K562 (cell line): ENCODE results near the gene HRCT1. TPM values are rescaled to one million over a fixed set of nuclear protein-coding genes. Genes with fewer than 3 reads are reported as not detected.

Experiments used
- ATAC-seq: fragments of 200-7000 bp; cut with Tn5 transposase; 3 replicates; pipeline ENCODE4 v1.9.1; 2020; ENCODE audit warnings: moderate library complexity
- BruUV-seq: library from RNA; stranded (reverse); fragments of 400-500 nt; replicated peaks from 2 replicates; lab custom pipeline; 2021; lab: Mats Ljungman, UMichigan
- CTCF ChIA-PET: fragments of 300-600 bp; formaldehyde crosslinking; extraction: SDS; loops from one replicate; lab custom pipeline; 2021; ENCODE audit warnings: low intra/inter-chr PET ratio; lab: Yijun Ruan, JAX
- POLR2A ChIA-PET: fragments of 300-600, 350-650 bp; sonication (Branson Sonifier 250); formaldehyde crosslinking; extraction: SDS; loops from one replicate; lab custom pipeline; 2021; ENCODE audit warnings: antibody characterized with exemption, inconsistent platforms; lab: Yijun Ruan, JAX
- DNase-seq, 4 experiments: peaks; one replicate each; pipeline versions ENCODE4 v3.0.0 to v3.0.0-alpha.2; 2011 to 2018; ENCODE audit warnings: low spot score in 3 of 4, mixed read lengths in 3 of 4; ENCODE audit errors: extremely low read depth in 1 of 4
- FAIRE-seq: peaks from 2 replicates; lab custom pipeline; 2011; peaks lifted over from hg19 to GRCh38; lab: Jason Lieb, UNC
- H2AFZ ChIP-seq: 2 replicates; pipeline ENCODE4 v1.6.0; 2011; ENCODE audit warnings: low read depth, low read length, control low read depth, inconsistent platforms
- H3K27ac ChIP-seq: fragments of 200-600 bp; 3 replicates; pipeline ENCODE4 v1.8.0; 2011; ENCODE audit warnings: low read depth, mild to moderate bottlenecking, control low read depth, inconsistent platforms, low read length, moderate library complexity, mixed read lengths; ENCODE audit errors: extremely low read depth
- H3K27me3 ChIP-seq, 2 experiments: fragments of 300-600 bp in 1 of 2; 2 replicates in 1 of 2; 3 replicates in 1 of 2; pipeline versions ENCODE4 v1.6.0 to v1.8.0; 2011; ENCODE audit warnings: inconsistent platforms in 2 of 2, low read length in 2 of 2, mild to moderate bottlenecking in 1 of 2, mixed read lengths in 1 of 2, moderate library complexity in 1 of 2; ENCODE audit not compliant: control insufficient read depth in 2 of 2, insufficient read depth in 2 of 2
- H3K36me3 ChIP-seq: fragments of 300-600 bp; 3 replicates; pipeline ENCODE4 v1.8.0; 2011; ENCODE audit warnings: mild to moderate bottlenecking, low read length, inconsistent platforms; ENCODE audit not compliant: control insufficient read depth, insufficient read depth
- H3K4me1 ChIP-seq, 2 experiments: fragments of 200-600 bp in 1 of 2; replicated peaks in 1 of 2; 2 replicates in 1 of 2; 3 replicates in 1 of 2; pipeline versions ENCODE4 v1.5.1 to v1.8.0; 2011; ENCODE audit warnings: inconsistent platforms in 2 of 2, low read length in 2 of 2, mild to moderate bottlenecking in 1 of 2, mixed read lengths in 1 of 2, moderate library complexity in 1 of 2; ENCODE audit not compliant: control insufficient read depth in 2 of 2, insufficient read depth in 2 of 2
- H3K4me2 ChIP-seq: 2 replicates; pipeline ENCODE4 v1.6.1; 2011; ENCODE audit warnings: low read length, control low read depth, inconsistent platforms, mixed read lengths; ENCODE audit not compliant: insufficient read depth
- H3K4me3 ChIP-seq: fragments of 200-600 bp; sonication (generic), shearing (Covaris generic); 2 replicates; pipeline ENCODE4 v1.5.1; 2016; ENCODE audit warnings: control low read depth, inconsistent platforms
- H3K79me2 ChIP-seq: fragments of 200-600 bp; 3 replicates; pipeline ENCODE4 v1.8.0; 2011; ENCODE audit warnings: low read length, inconsistent platforms; ENCODE audit not compliant: control insufficient read depth, insufficient read depth
- H3K9ac ChIP-seq, 2 experiments: 2 replicates each; pipeline versions ENCODE4 v1.6.0 to v1.6.1; 2011; ENCODE audit warnings: low read depth in 2 of 2, low read length in 2 of 2, control low read depth in 1 of 2, inconsistent platforms in 1 of 2, mild to moderate bottlenecking in 1 of 2, mixed read lengths in 1 of 2; ENCODE audit not compliant: insufficient read depth in 1 of 2
- H3K9me1 ChIP-seq: one replicate; pipeline ENCODE4 v1.6.0; 2011; ENCODE audit warnings: inconsistent platforms, mild to moderate bottlenecking, low read length, moderate library complexity; ENCODE audit not compliant: control insufficient read depth, insufficient read depth
- H3K9me3 ChIP-seq: replicated peaks from 2 replicates; pipeline ENCODE4 v1.5.1; 2011; ENCODE audit warnings: low read depth, low read length, inconsistent platforms; ENCODE audit not compliant: control insufficient read depth, insufficient read depth
- H4K20me1 ChIP-seq: replicated peaks from 2 replicates; pipeline ENCODE4 v1.6.1; 2011; ENCODE audit warnings: low read length, inconsistent platforms, mixed read lengths; ENCODE audit not compliant: control insufficient read depth, insufficient read depth
- ATF4 ChIP-seq: fragments of 450-650 bp; formaldehyde crosslinking; IDR thresholded peaks from 2 replicates; pipeline ENCODE4 v1.4.0; 2022; ENCODE audit warnings: mild to moderate bottlenecking, moderate library complexity
- BHLHE40 ChIP-seq: IDR thresholded peaks from 2 replicates; pipeline ENCODE4 v1.6.1; 2011; ENCODE audit warnings: low read length, improper control_type of control experiment
- ETV6 ChIP-seq, 3 experiments: fragments of 150-350 bp in 1 of 3; sonication (generic) in 1 of 3; formaldehyde crosslinking in 1 of 3; IDR thresholded peaks; 2 replicates each; pipeline versions ENCODE4 v1.6.1 to v1.8.0; 2014 to 2022; ENCODE audit warnings: borderline replicate concordance in 2 of 3, low read depth in 2 of 3, antibody characterized with exemption in 1 of 3, low read length in 1 of 3, mild to moderate bottlenecking in 1 of 3, missing genetic modification reagents in 1 of 3
- HIVEP1 ChIP-seq: fragments of 250-450 bp; sonication (Bioruptor Pico); IDR thresholded peaks from 2 replicates; pipeline ENCODE4 v1.4.0; 2020; ENCODE audit warnings: mild to moderate bottlenecking
- HNRNPUL1 ChIP-seq: fragments of 200-400 bp; formaldehyde crosslinking; IDR thresholded peaks from 2 replicates; pipeline ENCODE4 v1.6.1; 2017; ENCODE audit warnings: low read length
- MAFK ChIP-seq: IDR thresholded peaks from 2 replicates; pipeline ENCODE4 v1.6.1; 2011; ENCODE audit warnings: low read length, improper control_type of control experiment
- NR2C1 ChIP-seq, 2 experiments: fragments of 450-650 bp; IDR thresholded peaks; 2 replicates each; pipeline ENCODE4 v1.6.1; 2017; ENCODE audit warnings: mild to moderate bottlenecking in 2 of 2, antibody characterized with exemption in 1 of 2, inconsistent platforms in 1 of 2, missing compliant biosample characterization in 1 of 2, missing genetic modification characterization in 1 of 2
- PATZ1 ChIP-seq: fragments of 250-450 bp; sonication (Bioruptor Pico); IDR thresholded peaks from 2 replicates; pipeline ENCODE4 v1.5.0; 2020; ENCODE audit warnings: mild to moderate bottlenecking, borderline replicate concordance
- PHF20 ChIP-seq: fragments of 450-650 bp; IDR thresholded peaks from 2 replicates; pipeline ENCODE4 v1.6.1; 2018; ENCODE audit not compliant: partially characterized antibody
- POLR2A ChIP-seq: fragments of 450-650 bp; conservative IDR thresholded peaks from 2 replicates; pipeline ENCODE4 v1.6.1; 2016
- SMAD2 ChIP-seq: fragments of 150-350 bp; IDR thresholded peaks from 2 replicates; pipeline ENCODE4 v1.6.1; 2014; ENCODE audit warnings: low read depth, mild to moderate bottlenecking, low read length
- ZBED1 ChIP-seq: IDR thresholded peaks from 2 replicates; pipeline ENCODE4 v1.6.1; 2014
- ZFP1 ChIP-seq: fragments of 450-650 bp; formaldehyde crosslinking; IDR thresholded peaks from 2 replicates; pipeline ENCODE4 v1.4.0; 2020; ENCODE audit warnings: mild to moderate bottlenecking, mixed read lengths
- ZHX1 ChIP-seq: fragments of 150-350 bp; conservative IDR thresholded peaks from 2 replicates; pipeline ENCODE4 v1.6.1; 2014; ENCODE audit warnings: low read length
- ZNF12 ChIP-seq: sonication (generic); formaldehyde crosslinking; IDR thresholded peaks from 2 replicates; pipeline ENCODE4 v1.4.0; 2020; ENCODE audit warnings: mild to moderate bottlenecking, missing genetic modification reagents
- ZNF174 ChIP-seq: fragments of 250-450 bp; sonication (Bioruptor Pico); IDR thresholded peaks from 2 replicates; pipeline ENCODE4 v1.4.0; 2020; ENCODE audit warnings: mild to moderate bottlenecking
- ZNF354B ChIP-seq: fragments of 250-450 bp; sonication (Bioruptor Pico); IDR thresholded peaks from 2 replicates; pipeline ENCODE4 v1.4.0; 2020
- ZNF75A ChIP-seq: fragments of 450-650 bp; formaldehyde crosslinking; IDR thresholded peaks from 2 replicates; pipeline ENCODE4 v1.4.0; 2020; ENCODE audit warnings: mild to moderate bottlenecking
- ZNF780A ChIP-seq: fragments of 250-450 bp; sonication (Bioruptor Pico); IDR thresholded peaks from 2 replicates; pipeline ENCODE4 v1.5.0; 2021; ENCODE audit warnings: mild to moderate bottlenecking
- WGBS: fragments of 100-300 bp; shearing (Covaris generic); methylation state at CpG from one replicate; pipeline ENCODE4 v1.1.6; 2016; ENCODE audit warnings: low coverage, mixed read lengths; ENCODE audit not compliant: insufficient coverage; ENCODE audit errors: missing lambda C conversion rate; 5-methylcytosine and 5-hydroxymethylcytosine counted together
- in situ Hi-C: fragments of 300-500 bp; cut with MboI; formaldehyde crosslinking; loops from 4 replicates; pipeline ENCODE4 v1.15.0; 2018; ENCODE audit warnings: inconsistent platforms, mixed read lengths
- intact Hi-C: fragments of 100-400 bp; cut with micrococcal nuclease; formaldehyde crosslinking; loops from 2 replicates; pipeline ENCODE4 v1.14.2; 2022
- polyA plus RNA-seq, 8 experiments: library from polyadenylated mRNA; depleted of rRNA in 4 of 8; stranded (reverse) in 5 of 8; unstranded in 3 of 8; fragments of >200 nt; fragmentation: Nextera tagmentation in 2 of 8; fragmentation: Illumina TruSeq in 1 of 8; extraction: Ambion mirVana in 2 of 8; extraction: Trizol in 1 of 8; gene quantifications; 2 replicates each; pipeline versions ENCODE4 v1.2.1 to v1.2.3, GENCODE V29; 2011 to 2014; ENCODE audit warnings: inconsistent platforms in 1 of 8, missing spikeins in 1 of 8
- total RNA-seq, 7 experiments: library from RNA; depleted of rRNA in 6 of 7; stranded (reverse); fragments of >200 nt in 6 of 7; fragmentation: Illumina TruSeq in 2 of 7; extraction: Trizol in 2 of 7; gene quantifications; 2 replicates each; pipeline versions ENCODE4 v1.2.1 to v1.2.3, GENCODE V29; 2011 to 2021; ENCODE audit warnings: low replicate concordance in 1 of 7

HRCT1 gene
- total and polyA plus RNA-seq, 9 of the 15 experiments (the other 6 are each of a cell fraction or from before 2014, with no cell fraction given) = 0.40 TPM; not detected in 8

- ChIA-PET POLR2A (interaction anchor here (0.5 kb wide), 1 partner anchor 195 kb away, joined by 3 read pairs; no protein-coding TSS in a partner anchor), CTCF (interaction anchor here (0.7 kb wide), 1 partner anchor 26 kb away, joined by 3 read pairs; no protein-coding TSS in a partner anchor)
- in situ Hi-C loops (no loop called here), intact Hi-C loops (no loop called here)
- Histone ChIP-seq H3K4me1 (no peaks in the 10 kb centered on the region; a peak in 1 of 5 replicates), H3K36me3 (no peaks in the 10 kb centered on the region), H3K4me2 (no peak overlapping the region), H3K27ac (no peak overlapping the region), H3K9ac (no peak overlapping the region), H3K79me2 (no peaks in the 10 kb centered on the region), H3K9me1 (no peaks in the 10 kb centered on the region), H4K20me1 (no peaks in the 10 kb centered on the region), H3K9me3 (no peaks in the 10 kb centered on the region), H2AFZ (no peak overlapping the region), H3K27me3 (no peaks in the 10 kb centered on the region), H3K4me3 (no peak overlapping the region)
- no peak for FAIRE-seq
- 48% methylated on average over 7 of the region's 7 CpGs for WGBS
- TF ChIP-seq HNRNPUL1 (no peak), ZNF354B (CRISPR knock-in tag) (no peak), ZNF174 (CRISPR knock-in tag) (no peak), ZFP1 (CRISPR knock-in tag) (no peak), ZHX1 (no peak), SMAD2 (no peak), HIVEP1 (no peak), ETV6 (IDR thresholded peaks at IDR 0.05; ENCODE audit: borderline replicate concordance in 1 of 2, low read depth in 2 of 2, low read length in 1 of 2) (no peak), ETV6 (CRISPR knock-in tag; IDR thresholded peaks at IDR 0.05; ENCODE audit: borderline replicate concordance) (no peak), NR2C1 (IDR thresholded peaks at IDR 0.05) (no peak), NR2C1 (tag; IDR thresholded peaks at IDR 0.05) (no peak), ZNF780A (CRISPR knock-in tag) (no peak), MAFK (no peak), ATF4 (CRISPR knock-in tag) (no peak), BHLHE40 (no peak), ZNF12 (CRISPR knock-in tag) (no peak), ZNF75A (CRISPR knock-in tag) (no peak), PATZ1 (CRISPR knock-in tag) (no peak), POLR2A (no peak), ZBED1 (no peak), PHF20 (no peak)
- BruUV-seq = no TSS peak
- no peak for ATAC-seq
- no peak for DNase-seq
Measured at GRCh38 chr9:35935755-35936509, 29.9 kb downstream of the HRCT1 start.
